Suprapubic skin (tissue), 4 donors: ENCODE results near the gene DSCAM. TPM values are rescaled to one million over a fixed set of nuclear protein-coding genes. Genes with fewer than 3 reads are reported as not detected.

Experiments used
- DNase-seq, 2 donors: peaks; one replicate each; pipeline ENCODE4 v3.0.0-alpha.2; 2019; ENCODE audit warnings: low spot score in 2 of 2
- H3K27ac ChIP-seq: fragments of 200-600 bp; sonication (generic); one replicate; pipeline ENCODE4 v1.5.1; 2019
- H3K27me3 ChIP-seq: fragments of 200-600 bp; sonication (generic); one replicate; pipeline ENCODE4 v1.5.1; 2019
- H3K36me3 ChIP-seq: fragments of 200-600 bp; sonication (generic); one replicate; pipeline ENCODE4 v1.5.1; 2019
- H3K4me1 ChIP-seq: fragments of 200-600 bp; sonication (generic); one replicate; pipeline ENCODE4 v1.5.1; 2019
- H3K4me3 ChIP-seq: fragments of 200-600 bp; sonication (generic); one replicate; pipeline ENCODE4 v1.5.1; 2019; ENCODE audit warnings: mild to moderate bottlenecking
- H3K9me3 ChIP-seq: fragments of 200-600 bp; sonication (generic); one replicate; pipeline ENCODE4 v1.5.1; 2019
- CTCF ChIP-seq, 2 donors: fragments of 200-600 bp in 1 of 2; fragments of 450-650 bp in 1 of 2; sonication (generic) in 1 of 2; IDR thresholded peaks; one replicate each; pipeline ENCODE4 v1.5.1; 2016 to 2019; ENCODE audit warnings: antibody characterized with exemption in 2 of 2, mild to moderate bottlenecking in 1 of 2, moderate library complexity in 1 of 2
- EP300 ChIP-seq: sonication (generic); formaldehyde crosslinking; IDR thresholded peaks from one replicate; pipeline ENCODE4 v1.6.1; 2017; ENCODE audit warnings: antibody characterized with exemption
- POLR2A ChIP-seq, 2 donors: fragments of 450-650 bp; IDR thresholded peaks; one replicate each; pipeline ENCODE4 v1.6.1; 2017; ENCODE audit warnings: antibody characterized with exemption in 2 of 2, mild to moderate bottlenecking in 2 of 2, moderate library complexity in 2 of 2
- POLR2AphosphoS5 ChIP-seq, 3 donors: sonication (generic); formaldehyde crosslinking; IDR thresholded peaks; one replicate each; pipeline ENCODE4 v1.6.1; 2017; ENCODE audit warnings: antibody characterized with exemption in 3 of 3
- WGBS: methylation state at CpG from one replicate; pipeline ENCODE4 v1.1.5; 2018; 5-methylcytosine and 5-hydroxymethylcytosine counted together
- total RNA-seq, 4 donors: library from RNA; depleted of rRNA; stranded (reverse); fragments of >200 nt; gene quantifications; one replicate each; pipeline ENCODE4 v1.1.0, GENCODE V29; 2016

DSCAM gene
- total RNA-seq, 4 donors from 2014 or later = 0.08 TPM; not detected in 3

GRCh38 chr21:40863839-40864238 lies 16.9 kb upstream of the DSCAM start:
- Histone ChIP-seq H3K4me1 (no peaks in the 10 kb centered on the region), H3K27me3 (no peaks in the 10 kb centered on the region), H3K27ac (no peak overlapping the region), H3K4me3 (no peak overlapping the region), H3K36me3 (no peaks in the 10 kb centered on the region), H3K9me3 (no peaks in the 10 kb centered on the region)
- DNase-seq = no peak
- 85% methylated on average over 4 of the region's 4 CpGs for WGBS
- TF ChIP-seq POLR2AphosphoS5 (IDR thresholded peaks at IDR 0.05) = no peak
- TF ChIP-seq EP300 = no peak
- no peak for TF ChIP-seq CTCF (IDR thresholded peaks at IDR 0.05)
- TF ChIP-seq POLR2A (IDR thresholded peaks at IDR 0.05) = no peak

- Histone ChIP-seq H3K4me3 (no peak overlapping the region), H3K27me3 (peaks cover 6% of the 10 kb centered on the region), H3K4me1 (no peaks in the 10 kb centered on the region), H3K27ac (no peak overlapping the region), H3K9me3 (no peaks in the 10 kb centered on the region), H3K36me3 (no peaks in the 10 kb centered on the region)
- DNase-seq = no peak
- TF ChIP-seq CTCF (IDR thresholded peaks at IDR 0.05) (no peak), POLR2AphosphoS5 (IDR thresholded peaks at IDR 0.05) (no peak), EP300 (no peak), POLR2A (IDR thresholded peaks at IDR 0.05) (no peak)
These were observed 11.6 kb upstream of the DSCAM start for GRCh38 chr21:40858517-40858916.

GRCh38 chr21:40853956-40854688 lies 7.2 kb upstream of the DSCAM start:
- H3K27me3 ChIP-seq = peaks cover 15% of the 10 kb centered on the region
- no peak overlapping the region for H3K4me3 ChIP-seq
- H3K36me3 ChIP-seq = no peaks in the 10 kb centered on the region
- no peak overlapping the region for H3K27ac ChIP-seq
- no peaks in the 10 kb centered on the region for H3K9me3 ChIP-seq
- no peaks in the 10 kb centered on the region for H3K4me1 ChIP-seq
- TF ChIP-seq POLR2A (IDR thresholded peaks at IDR 0.05) (no peak), POLR2AphosphoS5 (IDR thresholded peaks at IDR 0.05) (no peak), CTCF (IDR thresholded peaks at IDR 0.05) (no peak), EP300 (no peak)
- no peak for DNase-seq
- 51% methylated on average over 15 of the region's 24 CpGs for WGBS

GRCh38 chr21:40852563-40852962 lies 5.6 kb upstream of the DSCAM start:
- H3K27ac ChIP-seq = no peak overlapping the region
- no peak overlapping the region for H3K4me3 ChIP-seq
- H3K4me1 ChIP-seq = no peaks in the 10 kb centered on the region
- peaks cover 23% of the 10 kb centered on the region for H3K27me3 ChIP-seq
- no peak for DNase-seq
- TF ChIP-seq CTCF (IDR thresholded peaks at IDR 0.05) (no peak), EP300 (no peak), POLR2AphosphoS5 (IDR thresholded peaks at IDR 0.05) (no peak)
- no peaks in the 10 kb centered on the region for H3K36me3 ChIP-seq
- WGBS = 75% methylated on average over 4 of the region's 5 CpGs
- H3K9me3 ChIP-seq = no peaks in the 10 kb centered on the region

- Histone ChIP-seq H3K4me3 (no peak overlapping the region), H3K27me3 (peaks cover 31% of the 10 kb centered on the region), H3K36me3 (no peaks in the 10 kb centered on the region), H3K4me1 (peaks cover 3% of the 10 kb centered on the region), H3K27ac (no peak overlapping the region), H3K9me3 (no peaks in the 10 kb centered on the region)
- 88% methylated on average over 2 of the region's 2 CpGs for WGBS
- TF ChIP-seq CTCF (IDR thresholded peaks at IDR 0.05) = no peak
- TF ChIP-seq POLR2A (IDR thresholded peaks at IDR 0.05) = no peak
- no peak for DNase-seq
These were observed 4.8 kb upstream of the DSCAM start for GRCh38 chr21:40851749-40852148.
